ENCODE measurements around the gene CRYGN.

Gene CRYGN

GRCh38 chr7:151389096-151389767, 50.7 kb downstream of the CRYGN start:
- DNase-seq, result no peak

- DNase-seq, result no peak
These were observed 51.5 kb downstream of the CRYGN start for GRCh38 chr7:151388430-151388829.

- no peak for DNase-seq
These were observed 52.0 kb downstream of the CRYGN start for GRCh38 chr7:151388007-151388297.

GRCh38 chr7:151387161-151388006, 52.6 kb downstream of the CRYGN start:
- no peak for DNase-seq

GRCh38 chr7:151386301-151387160, 53.4 kb downstream of the CRYGN start:
- DNase-seq, result no peak

- no peak for DNase-seq
These were observed 54.2 kb downstream of the CRYGN start for GRCh38 chr7:151385626-151386300.

DNA sequence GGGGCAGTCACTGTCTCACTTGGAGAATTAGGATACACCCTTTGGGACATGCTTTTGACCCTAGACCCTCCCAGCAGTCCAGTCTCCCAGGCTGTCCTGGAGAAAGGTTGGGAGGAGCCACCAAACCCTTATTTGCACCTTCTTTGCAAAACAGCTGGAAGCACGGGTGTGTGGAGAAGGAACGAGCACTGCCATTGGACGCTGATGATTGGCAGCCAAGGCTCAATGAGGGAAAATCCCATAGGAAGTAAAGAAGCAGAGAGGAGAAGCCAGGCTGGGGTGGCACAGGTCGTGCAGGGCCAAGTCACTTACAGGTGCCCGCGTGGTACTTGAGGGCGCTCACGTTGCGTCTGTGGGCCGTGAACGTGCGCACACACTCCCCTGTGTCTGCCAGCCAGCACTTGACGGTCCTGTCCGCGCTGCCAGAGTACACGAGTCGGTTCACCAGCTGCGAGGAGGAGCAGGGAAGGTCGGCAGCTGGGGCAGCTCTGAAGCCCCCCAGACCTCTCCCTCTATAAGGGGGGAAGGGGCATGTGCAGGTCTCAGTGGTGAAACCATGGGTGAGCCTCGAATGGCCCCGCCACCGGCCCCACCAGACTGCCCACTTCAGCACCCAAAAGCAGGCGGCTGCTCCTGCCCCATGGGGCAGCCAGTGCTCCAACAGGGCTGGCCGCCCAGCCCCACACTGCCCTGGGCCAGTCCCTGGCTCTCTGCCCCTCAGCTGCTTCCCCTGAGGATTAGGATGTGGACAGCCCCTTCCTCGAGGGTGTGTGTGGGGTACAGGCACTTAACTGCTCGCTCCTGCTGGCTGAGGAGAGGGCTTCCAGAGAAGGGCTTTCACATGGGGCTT, 54.9 kb downstream of the CRYGN start:
- no peak for DNase-seq

- no peak for DNase-seq
These were observed 55.6 kb downstream of the CRYGN start for GRCh38 chr7:151384352-151384697.

GRCh38 chr7:151383638-151384351, 56.1 kb downstream of the CRYGN start:
- no peak for DNase-seq

- DNase-seq, result no peak
These were observed 57.7 kb downstream of the CRYGN start for GRCh38 chr7:151382079-151382885.

- no peak for DNase-seq
These were observed 58.4 kb downstream of the CRYGN start for GRCh38 chr7:151381348-151382078.

- no peak for DNase-seq
These were observed 58.9 kb downstream of the CRYGN start for GRCh38 chr7:151381098-151381347.

DNA sequence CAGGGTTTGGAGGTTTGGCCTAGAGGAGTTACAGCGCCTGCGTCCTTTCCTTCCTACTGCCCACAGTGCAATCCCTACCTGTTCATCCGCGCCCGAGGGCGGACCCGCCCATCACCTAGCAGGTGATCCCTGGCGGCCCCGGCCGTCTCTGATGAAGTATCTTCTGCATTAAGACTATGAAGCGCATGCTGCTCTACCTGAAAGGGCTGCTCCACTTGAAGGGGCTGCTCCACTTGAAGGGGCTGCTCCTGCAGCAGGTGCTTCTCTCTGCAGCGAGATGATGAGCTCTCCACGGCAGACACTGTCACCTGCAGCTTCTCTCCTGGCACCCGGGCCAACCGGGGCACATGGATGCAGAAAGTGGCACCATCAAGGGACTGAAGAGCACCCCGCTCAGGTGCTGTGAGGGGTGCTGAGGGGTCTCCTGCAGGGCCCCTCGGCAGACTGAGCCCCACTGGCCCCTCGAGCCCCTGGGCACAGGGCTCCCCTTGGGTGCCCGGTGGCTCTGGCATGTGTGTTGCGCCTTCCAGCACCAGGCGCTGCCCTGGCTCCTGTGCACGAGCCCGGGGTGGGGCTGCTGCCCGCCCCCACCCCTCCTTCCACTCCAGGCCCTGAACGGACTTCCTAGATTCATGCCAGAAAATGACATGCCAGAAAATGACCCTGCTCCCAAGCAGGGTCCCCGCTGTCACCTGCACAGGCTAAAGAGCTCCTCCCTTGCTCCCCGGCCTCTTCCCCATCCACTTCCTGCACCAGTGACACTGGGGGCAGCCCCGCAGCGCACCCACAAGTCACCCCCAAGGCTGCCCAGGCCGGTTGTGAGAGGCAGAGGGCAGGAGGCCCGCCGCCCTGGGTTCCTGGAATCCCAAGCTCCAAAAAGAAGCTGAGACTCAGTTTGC, 59.5 kb downstream of the CRYGN start:
- no peak for DNase-seq

GRCh38 chr7:151379534-151380198, 60.3 kb downstream of the CRYGN start:
- no peak for DNase-seq

- no peak for DNase-seq
These were observed 60.8 kb downstream of the CRYGN start for GRCh38 chr7:151379193-151379520.
